Measurements from ENCODE around the gene GTF2F1. TPM values are rescaled to one million over a fixed set of nuclear protein-coding genes. Genes with fewer than 3 reads are reported as not detected.

Gene GTF2F1
- total RNA-seq, 4 donors from 2014 or later = 31.4 to 46.7 (median 39.4) TPM

DNA sequence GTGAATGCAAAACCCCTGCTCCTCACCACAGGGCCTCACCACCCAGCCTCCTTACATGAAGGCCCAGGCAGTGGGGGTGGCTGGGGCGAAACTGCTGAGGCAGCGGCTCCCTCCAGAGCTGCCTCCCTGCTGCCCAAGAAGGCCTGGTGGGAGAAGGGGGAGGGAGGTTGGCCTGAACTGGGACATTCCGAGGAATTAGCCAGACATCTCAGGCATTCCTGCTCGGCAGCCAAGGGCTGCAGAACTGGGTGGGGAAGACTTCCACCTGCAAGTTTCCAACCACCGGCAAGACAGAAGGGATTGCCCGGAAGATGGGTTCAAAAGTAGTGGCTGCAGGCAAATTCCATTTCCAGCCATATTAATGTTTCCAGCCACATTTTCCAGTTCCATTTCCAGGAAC, 14.9 kb downstream of the GTF2F1 start:
- Histone ChIP-seq H3K4me3 (no peak overlapping the region), H3K4me1 (peaks cover 22% of the 10 kb centered on the region), H3K27me3 (no peaks in the 10 kb centered on the region), H3K36me3 (peaks cover 54% of the 10 kb centered on the region), H3K27ac (no peak overlapping the region), H3K9me3 (no peaks in the 10 kb centered on the region)
- DNase-seq (ENCODE audit: low spot score in 2 of 2) = no peak
- 33% methylated on average over 3 of the region's 6 CpGs for WGBS
- TF ChIP-seq POLR2AphosphoS5 (IDR thresholded peaks at IDR 0.05) (no peak), EP300 (IDR thresholded peaks at IDR 0.05) (no peak), POLR2A (IDR thresholded peaks at IDR 0.05) (no peak)
- TF ChIP-seq, protein P1, sequence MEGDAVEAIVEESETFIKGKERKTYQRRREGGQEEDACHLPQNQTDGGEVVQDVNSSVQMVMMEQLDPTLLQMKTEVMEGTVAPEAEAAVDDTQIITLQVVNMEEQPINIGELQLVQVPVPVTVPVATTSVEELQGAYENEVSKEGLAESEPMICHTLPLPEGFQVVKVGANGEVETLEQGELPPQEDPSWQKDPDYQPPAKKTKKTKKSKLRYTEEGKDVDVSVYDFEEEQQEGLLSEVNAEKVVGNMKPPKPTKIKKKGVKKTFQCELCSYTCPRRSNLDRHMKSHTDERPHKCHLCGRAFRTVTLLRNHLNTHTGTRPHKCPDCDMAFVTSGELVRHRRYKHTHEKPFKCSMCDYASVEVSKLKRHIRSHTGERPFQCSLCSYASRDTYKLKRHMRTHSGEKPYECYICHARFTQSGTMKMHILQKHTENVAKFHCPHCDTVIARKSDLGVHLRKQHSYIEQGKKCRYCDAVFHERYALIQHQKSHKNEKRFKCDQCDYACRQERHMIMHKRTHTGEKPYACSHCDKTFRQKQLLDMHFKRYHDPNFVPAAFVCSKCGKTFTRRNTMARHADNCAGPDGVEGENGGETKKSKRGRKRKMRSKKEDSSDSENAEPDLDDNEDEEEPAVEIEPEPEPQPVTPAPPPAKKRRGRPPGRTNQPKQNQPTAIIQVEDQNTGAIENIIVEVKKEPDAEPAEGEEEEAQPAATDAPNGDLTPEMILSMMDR (IDR thresholded peaks at IDR 0.05) = no peak

DNA sequence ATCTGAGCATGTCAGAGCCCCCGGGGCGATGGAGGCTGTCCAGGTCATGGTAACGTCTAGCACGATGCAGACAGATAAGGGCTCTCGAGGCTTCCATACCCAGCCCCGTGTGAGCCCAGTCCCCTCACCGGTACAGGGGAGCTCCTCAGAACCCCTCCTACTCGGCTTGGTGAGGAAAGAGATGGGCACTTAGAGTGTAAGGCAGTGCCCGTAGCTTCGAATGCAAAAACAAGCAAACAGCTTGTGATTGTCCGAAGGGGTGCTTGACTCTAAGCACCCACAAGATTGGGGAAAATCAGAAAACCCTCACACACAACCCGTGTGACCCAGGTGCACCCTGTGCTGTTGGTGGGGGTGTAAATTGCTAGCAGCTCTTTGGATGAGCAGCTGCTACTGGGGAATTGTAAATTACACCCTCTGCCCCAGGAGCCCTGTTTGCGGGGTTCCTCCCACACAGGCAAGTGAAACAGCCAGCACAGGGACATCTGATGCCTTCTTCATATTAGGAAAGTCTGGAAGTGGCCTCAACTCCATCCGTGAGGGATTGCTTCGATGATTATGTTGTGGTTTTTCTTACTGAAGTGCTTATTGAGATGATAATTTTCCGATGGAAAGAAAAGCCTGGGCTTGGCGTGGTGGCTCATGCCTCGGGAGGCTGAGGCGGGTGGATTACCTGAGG, 16.3 kb downstream of the GTF2F1 start:
- TF ChIP-seq EP300 (IDR thresholded peaks at IDR 0.05) = no peak
- no peak for TF ChIP-seq POLR2AphosphoS5 (IDR thresholded peaks at IDR 0.05)
- TF ChIP-seq, protein P1 (IDR thresholded peaks at IDR 0.05) = no peak
- no peak for TF ChIP-seq POLR2A (IDR thresholded peaks at IDR 0.05)
- Histone ChIP-seq H3K27me3 (no peaks in the 10 kb centered on the region), H3K4me3 (no peak overlapping the region), H3K4me1 (peaks cover 28% of the 10 kb centered on the region), H3K9me3 (no peaks in the 10 kb centered on the region), H3K27ac (no peak overlapping the region), H3K36me3 (peaks cover 40% of the 10 kb centered on the region)
- 79% methylated on average over 14 of the region's 19 CpGs for WGBS
- no peak for DNase-seq (ENCODE audit: low spot score in 2 of 2)

DNA sequence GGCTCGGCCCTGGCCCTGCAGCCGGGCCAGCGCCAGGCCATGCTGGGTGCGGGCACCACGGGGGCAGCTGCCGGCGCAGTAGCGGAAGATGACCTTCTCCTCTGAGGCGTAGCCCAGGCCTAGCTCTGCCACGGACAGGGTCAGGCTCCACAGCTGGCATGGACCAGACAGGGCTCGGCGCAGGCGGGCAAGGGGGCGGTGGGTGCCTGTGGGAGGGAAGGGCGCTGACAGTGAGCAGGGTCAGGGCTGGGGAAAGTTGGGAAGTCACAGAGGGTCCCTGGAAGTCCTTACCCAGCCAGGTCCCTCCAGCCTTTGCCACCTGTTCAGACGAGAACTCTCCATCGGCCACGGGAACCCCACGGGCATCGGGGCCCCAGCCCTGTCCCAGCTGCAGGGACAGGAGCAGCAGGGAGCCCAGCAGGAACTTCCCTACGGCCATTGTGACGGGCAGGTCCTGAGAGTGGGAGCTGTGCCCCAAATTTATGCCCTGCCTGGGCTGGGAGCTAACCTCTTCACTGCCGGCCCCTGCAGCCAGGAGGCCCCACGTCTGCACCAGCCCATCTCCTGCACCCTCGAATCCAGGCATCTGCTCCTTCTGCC, 17.5 kb downstream of the GTF2F1 start, which contains the start of gene PSPN:
PSPN (minus strand) TSS at position 523 of the 600 bp plus-strand sequence; CDS start at position 439, 84 bp downstream.
- peaks cover 28% of the 10 kb centered on the region for H3K4me1 ChIP-seq
- H3K27ac ChIP-seq = no peak within 1 kb of the TSS
- peaks cover 28% of the 10 kb centered on the region for H3K36me3 ChIP-seq
- no peak within 1 kb of the TSS for H3K4me3 ChIP-seq
- no peak for TF ChIP-seq POLR2AphosphoS5 (IDR thresholded peaks at IDR 0.05)
- TF ChIP-seq EP300 (IDR thresholded peaks at IDR 0.05) = no peak
- TF ChIP-seq, protein P1 (IDR thresholded peaks at IDR 0.05) = no peak
- no peak for TF ChIP-seq POLR2A (IDR thresholded peaks at IDR 0.05)
- DNase-seq (ENCODE audit: low spot score in 2 of 2) = no peak
- 40% methylated on average over 2 of the region's 25 CpGs for WGBS
- no peaks in the 10 kb centered on the region for H3K9me3 ChIP-seq
- H3K27me3 ChIP-seq = no peaks in the 10 kb centered on the region

DNA sequence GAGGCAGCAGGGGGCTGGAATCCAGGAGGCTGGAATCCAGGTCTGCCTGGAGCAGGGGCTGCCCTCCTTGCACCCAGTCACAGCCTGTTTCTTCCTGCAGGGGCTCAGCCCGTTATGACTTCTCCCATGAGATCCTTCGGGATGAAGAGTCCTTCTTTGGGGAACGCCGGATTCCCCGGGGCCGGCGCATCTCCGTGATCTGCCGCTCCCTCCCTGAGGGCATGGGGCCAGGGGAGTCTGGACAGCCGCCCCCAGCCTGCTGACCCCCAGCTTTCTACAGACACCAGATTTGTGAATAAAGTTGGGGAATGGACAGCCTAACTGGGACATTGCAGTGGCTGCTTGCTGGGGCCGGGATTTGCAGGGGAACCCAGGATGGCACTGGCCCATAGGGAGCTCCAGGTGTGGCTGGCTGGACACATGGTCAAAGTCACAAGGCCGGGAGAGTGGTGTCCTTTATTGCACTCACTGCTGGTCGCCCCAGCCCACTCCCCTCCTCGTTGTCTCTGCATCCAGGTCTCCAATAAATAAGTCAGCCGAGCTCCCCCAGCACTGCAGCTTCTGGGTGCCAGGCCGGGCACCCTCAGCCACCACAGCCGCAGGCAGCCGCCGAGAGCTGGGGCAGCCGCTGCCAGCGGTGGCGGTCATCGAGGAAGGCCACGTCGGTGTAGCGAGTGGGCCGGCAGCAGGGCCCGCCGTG, 18.1 kb downstream of the GTF2F1 start:
- Histone ChIP-seq H3K27ac (no peak overlapping the region), H3K36me3 (peaks cover 22% of the 10 kb centered on the region), H3K9me3 (no peaks in the 10 kb centered on the region), H3K4me3 (no peak overlapping the region), H3K27me3 (no peaks in the 10 kb centered on the region), H3K4me1 (peaks cover 28% of the 10 kb centered on the region)
- TF ChIP-seq, protein P1 (IDR thresholded peaks at IDR 0.05) = no peak
- no peak for TF ChIP-seq EP300 (IDR thresholded peaks at IDR 0.05)
- WGBS = 77% methylated on average over 16 of the region's 29 CpGs
- DNase-seq (ENCODE audit: low spot score in 2 of 2) = no peak

DNA sequence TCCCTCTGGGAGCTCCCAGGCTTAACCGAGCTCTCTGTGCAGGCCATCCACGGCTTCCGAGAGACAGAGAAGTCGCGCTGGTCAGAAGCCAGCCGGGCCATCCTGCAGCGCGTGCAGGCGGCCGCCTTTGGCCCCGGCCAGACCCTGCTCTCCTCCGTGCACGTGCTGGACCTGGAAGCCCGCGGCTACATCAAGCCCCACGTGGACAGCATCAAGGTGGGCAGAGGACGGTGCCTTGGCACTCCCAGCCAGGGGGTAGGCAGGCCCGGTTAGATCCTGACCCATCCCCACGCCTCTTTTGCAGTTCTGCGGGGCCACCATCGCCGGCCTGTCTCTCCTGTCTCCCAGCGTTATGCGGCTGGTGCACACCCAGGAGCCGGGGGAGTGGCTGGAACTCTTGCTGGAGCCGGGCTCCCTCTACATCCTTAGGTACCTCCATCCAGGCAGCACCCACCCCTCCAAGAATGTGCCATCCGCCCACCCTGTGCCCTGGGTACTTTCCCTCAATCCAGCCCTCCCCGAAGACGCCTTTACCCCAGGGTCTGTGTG, 18.7 kb downstream of the GTF2F1 start:
- DNase-seq (ENCODE audit: low spot score in 2 of 2) = no peak
- no peaks in the 10 kb centered on the region for H3K27me3 ChIP-seq
- 60% methylated on average over 18 of the region's 29 CpGs for WGBS
- peaks cover 16% of the 10 kb centered on the region for H3K36me3 ChIP-seq
- H3K4me3 ChIP-seq = no peak overlapping the region
- H3K4me1 ChIP-seq = peaks cover 28% of the 10 kb centered on the region
- peak overlapping the region; percentile 2 for H3K27ac ChIP-seq
- H3K9me3 ChIP-seq = no peaks in the 10 kb centered on the region
- TF ChIP-seq POLR2AphosphoS5 (IDR thresholded peaks at IDR 0.05) = no peak
- TF ChIP-seq, protein P1 (IDR thresholded peaks at IDR 0.05) = no peak
- TF ChIP-seq EP300 (IDR thresholded peaks at IDR 0.05) = no peak
- TF ChIP-seq POLR2A (IDR thresholded peaks at IDR 0.05) = no peak

Data from suprapubic skin (tissue), 4 donors.